Upper lobe of right lung (tissue), 1 donor: ENCODE data around the gene GNAT2. TPM values are rescaled to one million over a fixed set of nuclear protein-coding genes. Genes with fewer than 3 reads are reported as not detected.

Experiments used
- ATAC-seq: fragments of 200-7000 bp; cut with Tn5 transposase; one replicate; pipeline ENCODE4 v1.9.1; 2020; ENCODE audit warnings: mild to moderate bottlenecking, moderate library complexity
- DNase-seq: peaks from one replicate; pipeline ENCODE4 v3.0.0-alpha.2; 2020
- H3K27ac ChIP-seq: fragments of 200-600 bp; one replicate; pipeline ENCODE4 v1.8.0; 2022
- H3K27me3 ChIP-seq: fragments of 200-600 bp; one replicate; pipeline ENCODE4 v1.8.0; 2022; ENCODE audit warnings: mild to moderate bottlenecking
- H3K36me3 ChIP-seq: fragments of 200-600 bp; one replicate; pipeline ENCODE4 v1.8.0; 2022
- H3K4me1 ChIP-seq: fragments of 200-600 bp; one replicate; pipeline ENCODE4 v1.8.0; 2022
- H3K4me3 ChIP-seq: fragments of 200-600 bp; one replicate; pipeline ENCODE4 v1.8.0; 2022; ENCODE audit warnings: mild to moderate bottlenecking
- H3K9me3 ChIP-seq: fragments of 200-600 bp; one replicate; pipeline ENCODE4 v1.8.0; 2022
- CTCF ChIP-seq: fragments of 200-600 bp; IDR thresholded peaks from one replicate; pipeline ENCODE4 v1.8.0; 2022; ENCODE audit warnings: antibody characterized with exemption
- intact Hi-C: fragments of 100-400 bp; cut with DNase I; formaldehyde crosslinking; loops from one replicate; pipeline ENCODE4 v1.11.0; 2022
- total RNA-seq: library from RNA; stranded (reverse); fragmentation: NEBNext Ultra II Directional; extraction: Animal tissue kit (Norgen Biotek cat#: 25700); gene quantifications from one replicate; pipeline ENCODE4 v1.2.1, GENCODE V29; 2021
- donor health status: DM: no; HTN: yes; CAD: no; lungs with severe emphysema.

The GNAT2 gene
- total RNA-seq, 1 donor from 2014 or later, result not detected

GRCh38 chr1:109578947-109579443, 40.4 kb downstream of the GNAT2 start:
- H3K4me1 ChIP-seq, result peaks cover 11% of the 10 kb centered on the region
- no peak overlapping the region for H3K4me3 ChIP-seq
- H3K27ac ChIP-seq, result no peak overlapping the region
- no peaks in the 10 kb centered on the region for H3K27me3 ChIP-seq
- ATAC-seq, result no peak
- intact Hi-C loops, result no loop called here
- no peak for DNase-seq
- no peak for TF ChIP-seq CTCF
- no peaks in the 10 kb centered on the region for H3K9me3 ChIP-seq
- H3K36me3 ChIP-seq, result peaks cover 82% of the 10 kb centered on the region

GRCh38 chr1:109573785-109574184, 45.6 kb downstream of the GNAT2 start:
- Histone ChIP-seq H3K36me3 (peaks cover 30% of the 10 kb centered on the region), H3K9me3 (no peaks in the 10 kb centered on the region), H3K4me3 (no peak overlapping the region), H3K27ac (no peak overlapping the region), H3K4me1 (peaks cover 43% of the 10 kb centered on the region), H3K27me3 (no peaks in the 10 kb centered on the region)
- no peak for TF ChIP-seq CTCF
- intact Hi-C loops, result no loop called here
- ATAC-seq (peak; percentile 82), DNase-seq (no peak)

- Histone ChIP-seq H3K36me3 (no peaks in the 10 kb centered on the region), H3K4me3 (no peak overlapping the region), H3K9me3 (no peaks in the 10 kb centered on the region), H3K27me3 (no peaks in the 10 kb centered on the region), H3K4me1 (peaks cover 59% of the 10 kb centered on the region), H3K27ac (no peak overlapping the region)
- intact Hi-C loops, result no loop called here
- no peak for DNase-seq
- TF ChIP-seq CTCF, result no peak
- peak; percentile 94 for ATAC-seq
Measured at GRCh38 chr1:109570414-109570813, 49.0 kb downstream of the GNAT2 start.

- intact Hi-C loops, result no loop called here
- Histone ChIP-seq H3K27ac (no peak overlapping the region), H3K4me1 (peaks cover 55% of the 10 kb centered on the region), H3K9me3 (no peaks in the 10 kb centered on the region), H3K27me3 (no peaks in the 10 kb centered on the region), H3K36me3 (no peaks in the 10 kb centered on the region), H3K4me3 (no peak overlapping the region)
- no peak for TF ChIP-seq CTCF
- DNase-seq (no peak), ATAC-seq (no peak)
Measured at GRCh38 chr1:109569323-109569722, 50.1 kb downstream of the GNAT2 start.

- no peaks in the 10 kb centered on the region for H3K36me3 ChIP-seq
- intact Hi-C loops, result no loop called here
- ATAC-seq (no peak), DNase-seq (no peak)
- no peak overlapping the region for H3K4me3 ChIP-seq
- no peaks in the 10 kb centered on the region for H3K27me3 ChIP-seq
- no peak for TF ChIP-seq CTCF
- peaks cover 54% of the 10 kb centered on the region for H3K4me1 ChIP-seq
- H3K9me3 ChIP-seq, result no peaks in the 10 kb centered on the region
- no peak overlapping the region for H3K27ac ChIP-seq
Measured at GRCh38 chr1:109567877-109568672, 51.3 kb downstream of the GNAT2 start.
